Esophagus muscularis mucosa (tissue), 4 donors: ENCODE results near the gene KHDRBS2.

Experiments used
- EP300 ChIP-seq: sonication (generic); formaldehyde crosslinking; IDR thresholded peaks from one replicate; pipeline ENCODE4 v1.6.1; 2017; ENCODE audit warnings: antibody characterized with exemption
- POLR2A ChIP-seq: fragments of 450-650 bp; IDR thresholded peaks from one replicate; pipeline ENCODE4 v1.6.1; 2017; ENCODE audit warnings: antibody characterized with exemption, moderate library complexity, mild to moderate bottlenecking, low read depth
- POLR2AphosphoS5 ChIP-seq, 2 donors: sonication (generic); formaldehyde crosslinking; IDR thresholded peaks; one replicate each; pipeline ENCODE4 v1.6.1; 2017; ENCODE audit warnings: antibody characterized with exemption in 2 of 2
- TF ChIP-seq, protein P1 (sequence below), 3 experiments: fragments of 200-600 bp in 2 of 3; fragments of 450-650 bp in 1 of 3; sonication (generic) in 2 of 3; IDR thresholded peaks; one replicate each; pipeline ENCODE4 v1.5.1; 2017 to 2019; ENCODE audit warnings: antibody characterized with exemption in 3 of 3, mild to moderate bottlenecking in 2 of 3, moderate library complexity in 1 of 3

- TF ChIP-seq POLR2A (no peak), EP300 (no peak), POLR2AphosphoS5 (IDR thresholded peaks at IDR 0.05) (no peak)
- TF ChIP-seq, protein P1, sequence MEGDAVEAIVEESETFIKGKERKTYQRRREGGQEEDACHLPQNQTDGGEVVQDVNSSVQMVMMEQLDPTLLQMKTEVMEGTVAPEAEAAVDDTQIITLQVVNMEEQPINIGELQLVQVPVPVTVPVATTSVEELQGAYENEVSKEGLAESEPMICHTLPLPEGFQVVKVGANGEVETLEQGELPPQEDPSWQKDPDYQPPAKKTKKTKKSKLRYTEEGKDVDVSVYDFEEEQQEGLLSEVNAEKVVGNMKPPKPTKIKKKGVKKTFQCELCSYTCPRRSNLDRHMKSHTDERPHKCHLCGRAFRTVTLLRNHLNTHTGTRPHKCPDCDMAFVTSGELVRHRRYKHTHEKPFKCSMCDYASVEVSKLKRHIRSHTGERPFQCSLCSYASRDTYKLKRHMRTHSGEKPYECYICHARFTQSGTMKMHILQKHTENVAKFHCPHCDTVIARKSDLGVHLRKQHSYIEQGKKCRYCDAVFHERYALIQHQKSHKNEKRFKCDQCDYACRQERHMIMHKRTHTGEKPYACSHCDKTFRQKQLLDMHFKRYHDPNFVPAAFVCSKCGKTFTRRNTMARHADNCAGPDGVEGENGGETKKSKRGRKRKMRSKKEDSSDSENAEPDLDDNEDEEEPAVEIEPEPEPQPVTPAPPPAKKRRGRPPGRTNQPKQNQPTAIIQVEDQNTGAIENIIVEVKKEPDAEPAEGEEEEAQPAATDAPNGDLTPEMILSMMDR (IDR thresholded peaks at IDR 0.05) = no peak
Measured at GRCh38 chr6:62102387-62102786, 183.6 kb downstream of the KHDRBS2 start.
